Psoas muscle (tissue), 8 donors: ENCODE data around the gene FAM187B. TPM values are rescaled to one million over a fixed set of nuclear protein-coding genes. Genes with fewer than 3 reads are reported as not detected.

Source experiments
- ATAC-seq, 4 donors: fragments of 200-7000 bp; cut with Tn5 transposase; one replicate each; pipeline ENCODE4 v1.9.1; 2020; ENCODE audit warnings: moderate library complexity in 3 of 4, mild to moderate bottlenecking in 2 of 4
- DNase-seq, 2 donors: peaks; one replicate each; pipeline ENCODE4 v3.0.0-alpha.2; 2020
- H3K27ac ChIP-seq: fragments of 200-600 bp; one replicate; pipeline ENCODE4 v1.8.0; 2022
- H3K27me3 ChIP-seq, 3 donors: fragments of 200-600 bp in 1 of 3; one replicate each; pipeline versions ENCODE4 v1.6.1 to v1.8.0; 2013 to 2022; ENCODE audit warnings: low read length in 2 of 3, mild to moderate bottlenecking in 2 of 3, moderate library complexity in 1 of 3; ENCODE audit not compliant: insufficient read depth in 3 of 3
- H3K36me3 ChIP-seq, 2 donors: fragments of 200-600 bp in 1 of 2; one replicate each; pipeline versions ENCODE4 v1.6.1 to v1.8.0; 2013 to 2022; ENCODE audit warnings: low read depth in 1 of 2, mild to moderate bottlenecking in 1 of 2, moderate library complexity in 1 of 2; ENCODE audit not compliant: insufficient read depth in 1 of 2
- H3K4me1 ChIP-seq: fragments of 200-600 bp; one replicate; pipeline ENCODE4 v1.8.0; 2022
- H3K4me3 ChIP-seq: fragments of 200-600 bp; one replicate; pipeline ENCODE4 v1.8.0; 2022; ENCODE audit warnings: mild to moderate bottlenecking
- H3K9me3 ChIP-seq: fragments of 200-600 bp; one replicate; pipeline ENCODE4 v1.8.0; 2022
- WGBS, 3 donors: extraction: QIAGEN DNeasy Blood & Tissue Kit; methylation state at CpG; one replicate each; pipeline versions ENCODE4 v1.1.6 to v1.1.7; 2013; 5-methylcytosine and 5-hydroxymethylcytosine counted together
- intact Hi-C, 2 donors: fragments of 100-400 bp; cut with DNase I; formaldehyde crosslinking; loops; one replicate each; pipeline versions ENCODE4 v1.11.0 to v1.14.2; 2022
- polyA plus RNA-seq, 3 donors: library from polyadenylated mRNA; stranded (reverse); fragments of 200-250 nt; gene quantifications; one replicate each; pipeline ENCODE4 v1.2.3, GENCODE V29; 2013
- total RNA-seq, 4 donors: library from RNA; stranded (reverse); fragmentation: NEBNext Ultra II Directional in 2 of 4; extraction: Animal tissue kit (Norgen Biotek cat#: 25700) in 2 of 4; gene quantifications; one replicate each; pipeline versions ENCODE4 v1.2.1 to v1.2.4, GENCODE V29; 2021 to 2023
- TF ChIP-seq, protein P1 (sequence below): fragments of 200-600 bp; IDR thresholded peaks from one replicate; pipeline ENCODE4 v1.8.0; 2022; ENCODE audit warnings: antibody characterized with exemption
- donor health status: healthy with polysubstance abuse.
- donor health status: DM: no; HTN: no; CAD: no; lungs with moderate emphysema.
- donor health status: Bipolar disorder and iron deficiency.
- donor health status: healthy.
- donor health status: DM: yes; HTN: yes; CAD: no.
- donor health status: DM: no; HTN: no; CAD: no.
- donor health status: DM: no; HTN: no; CAD: no.
- donor health status: DM: yes; HTN: yes; CAD: no.

Gene FAM187B
- total and polyA plus RNA-seq, 7 donors: 0.03 TPM; not detected in 6

DNA sequence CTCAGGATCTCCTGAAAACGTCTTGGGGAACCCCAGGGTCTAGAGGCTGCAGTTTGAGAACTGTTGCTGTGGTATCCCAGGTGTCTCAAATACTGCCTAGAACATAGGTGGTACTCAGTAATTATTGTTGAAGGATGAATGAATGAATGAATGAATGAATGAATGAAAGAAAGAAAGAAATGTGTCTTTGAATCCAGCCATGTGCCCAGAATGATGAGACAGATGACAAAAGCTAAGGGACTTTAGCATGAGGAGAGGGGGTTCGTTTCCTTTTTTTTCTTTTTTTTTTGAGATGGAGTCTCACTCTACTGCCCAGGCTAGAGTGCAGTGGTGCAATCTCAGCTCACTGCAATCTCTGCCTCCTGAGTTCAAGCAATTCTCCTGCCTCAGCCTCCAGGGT is 28.0 kb upstream of the FAM187B start:
- Histone ChIP-seq H3K9me3 (no peaks in the 10 kb centered on the region), H3K36me3 (no peaks in the 10 kb centered on the region), H3K27me3 (peaks cover 0 to 24% (median 2%) of the 10 kb centered on the region in 3 donors), H3K27ac (no peak overlapping the region), H3K4me3 (no peak overlapping the region), H3K4me1 (no peaks in the 10 kb centered on the region)
- DNase-seq (no peak), ATAC-seq (no peak)
- intact Hi-C loops: no loop called here
- WGBS, 3 donors: 46 to 55% (median 48%) methylated on average over 2 of the region's 2 CpGs
- TF ChIP-seq, protein P1, sequence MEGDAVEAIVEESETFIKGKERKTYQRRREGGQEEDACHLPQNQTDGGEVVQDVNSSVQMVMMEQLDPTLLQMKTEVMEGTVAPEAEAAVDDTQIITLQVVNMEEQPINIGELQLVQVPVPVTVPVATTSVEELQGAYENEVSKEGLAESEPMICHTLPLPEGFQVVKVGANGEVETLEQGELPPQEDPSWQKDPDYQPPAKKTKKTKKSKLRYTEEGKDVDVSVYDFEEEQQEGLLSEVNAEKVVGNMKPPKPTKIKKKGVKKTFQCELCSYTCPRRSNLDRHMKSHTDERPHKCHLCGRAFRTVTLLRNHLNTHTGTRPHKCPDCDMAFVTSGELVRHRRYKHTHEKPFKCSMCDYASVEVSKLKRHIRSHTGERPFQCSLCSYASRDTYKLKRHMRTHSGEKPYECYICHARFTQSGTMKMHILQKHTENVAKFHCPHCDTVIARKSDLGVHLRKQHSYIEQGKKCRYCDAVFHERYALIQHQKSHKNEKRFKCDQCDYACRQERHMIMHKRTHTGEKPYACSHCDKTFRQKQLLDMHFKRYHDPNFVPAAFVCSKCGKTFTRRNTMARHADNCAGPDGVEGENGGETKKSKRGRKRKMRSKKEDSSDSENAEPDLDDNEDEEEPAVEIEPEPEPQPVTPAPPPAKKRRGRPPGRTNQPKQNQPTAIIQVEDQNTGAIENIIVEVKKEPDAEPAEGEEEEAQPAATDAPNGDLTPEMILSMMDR: no peak

DNA sequence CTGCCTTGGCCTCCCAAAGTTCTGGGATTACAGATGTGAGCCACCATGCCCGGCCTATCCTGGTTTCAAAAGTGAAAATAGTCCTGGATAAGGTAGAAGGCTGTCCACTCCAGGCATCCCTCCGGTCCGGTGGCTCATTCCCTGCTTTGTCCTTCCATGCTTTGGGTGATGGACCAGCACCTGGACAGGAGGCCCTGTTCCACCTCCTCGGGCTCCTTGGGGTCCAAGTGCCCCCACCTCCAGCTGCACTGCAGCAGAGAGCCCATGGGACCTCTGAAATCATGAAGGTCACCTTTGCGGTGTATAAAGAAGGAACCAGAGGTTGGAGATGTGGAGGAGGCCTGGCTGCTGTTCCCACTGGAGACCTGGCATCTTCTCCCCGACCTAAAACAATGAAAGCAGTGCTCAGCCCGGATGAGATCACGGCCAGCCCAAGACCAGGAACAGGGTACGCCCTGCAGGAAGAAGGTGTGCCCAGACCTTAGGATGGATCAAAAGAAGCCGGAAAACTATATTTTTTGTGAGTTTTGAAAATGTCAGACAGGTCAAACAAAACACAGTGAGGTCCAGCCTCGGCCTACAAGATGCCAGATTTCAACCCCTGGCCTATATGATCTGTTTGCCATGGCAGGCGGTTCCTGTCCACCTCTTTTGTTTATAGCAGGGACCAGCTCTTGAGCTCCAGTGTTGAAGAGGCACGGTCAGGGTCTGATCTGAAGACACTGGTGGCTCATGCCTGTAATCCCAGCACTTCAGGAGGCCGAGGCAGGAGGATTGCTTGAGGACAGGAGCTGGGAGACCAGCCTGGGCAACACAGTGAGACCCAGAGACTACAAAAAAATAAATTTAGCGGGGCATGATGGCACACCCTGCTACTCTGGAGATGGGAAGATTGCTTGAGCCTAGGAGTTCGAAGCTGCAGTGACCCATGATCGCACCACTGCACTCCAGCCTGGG is 26.1 kb upstream of the FAM187B start:
- ATAC-seq (no peak), DNase-seq (no peak)
- H3K4me1 ChIP-seq: no peaks in the 10 kb centered on the region
- H3K4me3 ChIP-seq: no peak overlapping the region
- no peak overlapping the region for H3K27ac ChIP-seq
- TF ChIP-seq, protein P1: no peak
- peaks cover 0 to 42% (median 2%) of the 10 kb centered on the region in 3 donors for H3K27me3 ChIP-seq
- H3K36me3 ChIP-seq: no peaks in the 10 kb centered on the region
- no peaks in the 10 kb centered on the region for H3K9me3 ChIP-seq
- 81 to 86% (median 82%) methylated on average over 17 of the region's 17 CpGs for WGBS, 3 donors
- intact Hi-C loops: no loop called here

DNA sequence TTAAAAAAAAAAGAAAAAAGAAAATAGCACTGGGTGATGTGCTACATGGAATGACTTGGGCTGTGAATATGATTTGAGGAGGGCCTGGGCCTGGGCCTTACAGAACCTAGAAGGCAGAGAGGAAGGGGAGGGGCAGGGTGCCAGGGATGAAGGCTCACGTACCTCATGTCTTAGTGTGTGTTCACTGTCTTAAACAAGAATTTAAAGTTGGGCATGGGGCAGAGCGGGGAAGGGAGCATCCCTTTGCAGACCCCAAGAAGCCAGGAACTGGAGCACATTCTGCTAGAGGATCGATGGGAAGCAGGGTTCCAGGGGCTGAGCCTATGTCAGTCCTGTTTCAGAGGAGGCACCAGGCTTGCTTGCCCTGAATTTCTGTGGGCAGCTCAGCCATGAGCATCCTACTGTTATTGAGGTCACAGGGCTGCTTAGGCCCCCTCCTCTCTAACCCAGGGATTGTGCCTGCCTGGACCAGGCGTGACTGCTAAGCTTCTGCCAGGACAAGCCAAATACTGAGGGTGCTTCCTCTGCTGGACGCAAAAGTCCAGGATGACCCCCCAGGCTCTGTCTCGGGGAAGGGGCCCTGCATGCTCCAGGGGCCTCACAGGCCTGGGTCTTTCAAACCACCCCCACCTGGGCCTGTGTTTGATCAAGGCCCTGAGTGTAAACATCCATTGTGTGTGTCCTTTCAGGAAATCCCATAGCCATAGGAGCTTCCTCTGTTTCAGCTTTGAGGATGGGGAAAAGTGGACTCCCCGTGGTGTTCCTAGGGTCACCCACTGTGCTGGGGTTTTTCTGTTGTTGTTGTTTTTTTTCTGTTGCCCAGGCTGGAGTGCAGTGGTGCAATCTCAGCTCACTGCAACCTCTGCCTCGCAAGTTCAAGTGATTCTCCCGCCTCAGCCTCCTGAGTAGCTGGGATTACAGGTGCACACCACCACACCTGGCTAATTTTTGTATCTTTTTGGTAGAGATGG is 25.1 kb upstream of the FAM187B start:
- Histone ChIP-seq H3K4me3 (no peak overlapping the region), H3K27me3 (peaks cover 0 to 51% (median 2%) of the 10 kb centered on the region in 3 donors), H3K27ac (no peak overlapping the region), H3K9me3 (no peaks in the 10 kb centered on the region), H3K36me3 (no peaks in the 10 kb centered on the region), H3K4me1 (no peaks in the 10 kb centered on the region)
- DNase-seq (no peak), ATAC-seq (no peak)
- WGBS, 3 donors: 75 to 85% (median 79%) methylated on average over 9 of the region's 9 CpGs
- TF ChIP-seq, protein P1: no peak
- intact Hi-C loops: no loop called here

DNA sequence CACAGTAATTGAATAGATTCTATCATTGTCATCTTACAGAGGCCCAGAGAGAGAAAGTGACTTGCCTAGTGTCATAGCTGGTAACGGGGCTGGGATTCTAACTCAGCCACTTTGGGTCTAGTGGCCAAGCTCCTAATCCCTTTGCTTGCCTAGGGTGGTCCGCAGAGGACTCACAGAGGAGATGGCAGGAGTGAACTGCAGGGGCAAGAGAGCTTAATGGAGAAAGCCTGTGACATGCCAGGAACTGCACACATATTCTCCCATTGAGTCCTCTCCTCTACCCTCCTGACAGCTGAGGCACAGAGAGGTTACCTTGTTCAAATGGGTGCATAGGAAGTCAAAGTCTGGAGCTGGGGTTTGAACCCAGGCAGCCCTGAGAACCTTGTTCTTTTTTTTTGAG is 22.9 kb upstream of the FAM187B start:
- no peak for ATAC-seq
- 75 to 76% (median 76%) methylated on average over 2 of the region's 2 CpGs for WGBS, 3 donors
- no peak overlapping the region for H3K27ac ChIP-seq

More for the DNA sequence above, 22.9 kb upstream of the FAM187B start:
- no peaks in the 10 kb centered on the region for H3K36me3 ChIP-seq
- TF ChIP-seq, protein P1: no peak
- DNase-seq: no peak
- peaks cover 5% of the 10 kb centered on the region for H3K4me1 ChIP-seq
- H3K9me3 ChIP-seq: no peaks in the 10 kb centered on the region
- peaks cover 0 to 62% (median 7%) of the 10 kb centered on the region in 3 donors for H3K27me3 ChIP-seq
- no peak overlapping the region for H3K4me3 ChIP-seq
- intact Hi-C loops: no loop called here
